HG02870 (cell line): ENCODE data around the gene PTPRF.

ENCODE experiments used
- ATAC-seq: cut with Tn5 transposase; IDR thresholded peaks from one replicate; pipeline ENCODE4 v1.9.1; 2021; ENCODE audit warnings: mild to moderate bottlenecking, moderate library complexity; ENCODE audit not compliant: unreplicated experiment

The PTPRF gene

DNA sequence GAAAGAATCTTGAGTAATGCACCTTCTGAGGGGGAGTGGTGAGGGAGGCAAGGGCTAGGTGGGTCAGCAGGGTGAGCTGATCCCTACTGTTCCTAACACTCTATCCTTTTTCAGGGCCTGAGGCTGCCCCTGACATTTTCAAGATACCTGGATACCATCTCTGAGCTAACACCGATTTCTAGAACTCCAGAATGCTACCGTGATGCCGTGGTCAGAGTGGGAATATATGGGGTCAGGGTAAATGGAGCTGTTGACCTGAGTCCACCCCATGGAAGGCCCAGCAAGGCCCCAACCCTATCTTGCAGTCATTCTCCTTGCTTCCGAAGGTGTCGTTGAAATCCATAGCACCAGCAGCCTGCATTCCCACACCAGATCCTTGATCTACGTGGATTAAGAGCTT is 18.0 kb upstream of the PTPRF start:
- ATAC-seq = no peak

DNA sequence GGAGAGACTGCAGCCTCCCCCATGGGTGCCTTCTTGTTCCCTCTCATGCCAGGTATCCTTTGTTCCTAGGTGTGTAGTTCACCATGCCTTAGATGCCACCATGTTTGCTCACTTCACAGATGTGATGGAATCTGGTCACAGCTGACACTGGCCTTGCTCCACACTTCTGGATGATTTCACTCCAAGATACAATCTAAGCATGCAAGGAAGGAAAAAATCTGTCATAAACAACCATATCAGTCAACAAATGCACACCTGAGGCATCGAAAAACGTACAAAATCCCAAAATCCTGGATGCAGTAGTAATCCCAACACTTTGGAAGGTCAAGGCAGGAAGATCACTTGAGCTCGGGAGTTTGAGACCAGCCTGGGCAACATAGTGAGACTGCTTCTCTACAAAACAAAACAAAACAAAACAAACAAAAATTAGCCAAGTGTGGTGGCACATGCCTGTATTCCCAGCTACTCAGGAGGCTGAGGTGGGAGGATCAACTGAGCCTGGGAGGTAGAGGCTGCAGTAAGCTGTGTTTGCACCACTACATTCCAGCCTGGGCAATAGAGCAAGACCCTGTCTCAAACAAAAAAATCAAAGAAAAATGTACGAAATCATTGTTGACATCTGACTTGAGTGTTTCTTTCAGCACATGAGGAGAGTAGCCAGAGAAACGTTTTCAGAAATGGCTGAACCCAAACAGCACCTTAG is 17.1 kb upstream of the PTPRF start:
- no peak for ATAC-seq

DNA sequence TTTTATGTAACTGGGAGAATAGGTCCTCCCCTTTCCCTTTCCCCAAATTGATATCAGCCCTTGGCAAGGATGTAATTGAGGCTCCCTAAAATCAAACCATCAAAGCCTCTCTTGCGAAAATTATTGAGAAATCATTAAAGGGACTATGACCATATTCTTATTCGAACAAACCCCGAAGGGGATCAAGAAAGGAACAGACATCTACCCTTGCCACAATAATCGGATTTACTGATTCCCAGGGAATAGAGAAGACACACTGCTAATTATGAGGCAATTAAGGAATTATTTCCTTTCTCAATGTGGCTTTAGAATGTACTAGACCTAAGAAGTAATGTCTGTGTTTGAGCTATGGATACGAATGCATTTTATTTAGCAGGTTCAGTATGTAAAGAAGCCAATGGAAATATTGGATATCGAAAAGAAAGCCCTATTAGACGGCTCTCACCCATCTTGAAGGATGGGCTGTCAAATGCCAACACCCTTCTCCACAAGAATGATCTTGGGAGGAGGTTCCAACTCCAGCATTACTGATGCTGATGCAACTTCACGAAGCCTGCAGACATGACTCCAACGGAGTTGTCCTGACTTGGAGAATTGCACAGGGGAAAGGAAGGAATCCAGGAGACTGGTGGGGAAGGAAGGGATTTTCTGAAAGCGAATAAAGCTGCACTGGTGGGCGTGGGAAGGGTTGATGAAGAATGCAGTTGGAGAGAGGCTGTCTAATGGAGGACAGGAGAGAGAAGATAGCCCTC is 11.6 kb upstream of the PTPRF start:
- ATAC-seq = no peak

GRCh38 chr1:43520100-43520778 is 10.4 kb upstream of the PTPRF start:
- no peak for ATAC-seq

- no peak for ATAC-seq
Observed at GRCh38 chr1:43521078-43521477, 9.6 kb upstream of the PTPRF start.

DNA sequence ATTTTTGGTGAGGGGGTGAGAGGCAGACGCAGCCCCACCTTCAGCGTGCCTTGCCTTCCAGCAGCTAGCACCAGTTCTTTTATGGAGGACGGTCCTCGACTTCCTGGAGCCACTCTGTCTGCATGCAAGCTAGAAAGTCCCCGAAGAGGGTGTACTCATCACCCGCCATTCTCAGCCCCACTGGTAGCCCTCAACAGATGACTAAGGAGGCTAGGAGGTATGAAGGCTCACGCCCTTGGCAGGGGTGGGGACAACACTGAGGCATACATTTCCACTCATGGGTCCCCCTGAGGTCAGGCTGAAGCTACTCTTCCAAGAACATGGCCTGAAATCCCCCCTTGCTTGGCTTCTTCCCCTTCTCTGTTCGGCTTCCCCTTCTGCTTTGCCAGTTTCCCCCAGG is 8.9 kb upstream of the PTPRF start:
- ATAC-seq = no peak

DNA sequence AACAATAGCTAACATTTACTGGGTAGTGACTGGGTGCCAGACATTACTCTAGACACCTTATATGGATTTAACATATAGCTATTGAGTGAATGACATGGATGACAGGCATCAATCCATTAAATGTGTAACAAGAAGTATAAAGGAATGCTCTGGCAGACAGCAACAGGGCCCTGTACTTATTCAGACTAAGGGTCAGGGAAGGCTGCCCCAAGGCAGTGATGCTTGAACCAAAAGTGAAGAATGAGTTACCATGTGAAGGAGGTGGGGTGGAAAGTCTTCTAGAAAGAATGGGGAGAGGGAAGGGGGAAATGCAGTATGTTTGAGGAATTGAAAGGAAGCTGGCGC is 8.3 kb upstream of the PTPRF start:
- ATAC-seq = no peak

- ATAC-seq = no peak
Observed at GRCh38 chr1:43522776-43523480, 7.8 kb upstream of the PTPRF start.

DNA sequence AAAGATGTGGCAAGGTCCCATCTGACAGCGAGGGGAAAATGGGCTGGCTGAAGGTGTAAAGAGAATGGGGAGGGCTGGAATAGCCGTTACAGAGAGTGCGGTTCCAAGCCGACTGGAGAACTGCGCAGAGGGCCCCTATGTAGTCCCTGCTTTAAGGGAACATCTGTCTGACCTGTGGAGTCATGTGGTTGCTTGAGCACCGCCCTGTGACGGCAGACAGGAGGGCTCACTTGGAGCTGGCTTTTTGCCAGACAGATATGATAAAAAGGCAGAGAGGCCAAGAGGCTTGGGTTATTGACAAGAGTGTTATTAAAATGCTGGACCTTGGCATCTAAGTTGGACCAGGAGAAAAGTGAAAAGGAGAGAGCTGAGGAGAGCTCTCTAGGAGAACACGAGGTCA is 5.9 kb upstream of the PTPRF start:
- ATAC-seq = no peak

GRCh38 chr1:43526002-43526401 is 4.7 kb upstream of the PTPRF start:
- ATAC-seq = no peak

DNA sequence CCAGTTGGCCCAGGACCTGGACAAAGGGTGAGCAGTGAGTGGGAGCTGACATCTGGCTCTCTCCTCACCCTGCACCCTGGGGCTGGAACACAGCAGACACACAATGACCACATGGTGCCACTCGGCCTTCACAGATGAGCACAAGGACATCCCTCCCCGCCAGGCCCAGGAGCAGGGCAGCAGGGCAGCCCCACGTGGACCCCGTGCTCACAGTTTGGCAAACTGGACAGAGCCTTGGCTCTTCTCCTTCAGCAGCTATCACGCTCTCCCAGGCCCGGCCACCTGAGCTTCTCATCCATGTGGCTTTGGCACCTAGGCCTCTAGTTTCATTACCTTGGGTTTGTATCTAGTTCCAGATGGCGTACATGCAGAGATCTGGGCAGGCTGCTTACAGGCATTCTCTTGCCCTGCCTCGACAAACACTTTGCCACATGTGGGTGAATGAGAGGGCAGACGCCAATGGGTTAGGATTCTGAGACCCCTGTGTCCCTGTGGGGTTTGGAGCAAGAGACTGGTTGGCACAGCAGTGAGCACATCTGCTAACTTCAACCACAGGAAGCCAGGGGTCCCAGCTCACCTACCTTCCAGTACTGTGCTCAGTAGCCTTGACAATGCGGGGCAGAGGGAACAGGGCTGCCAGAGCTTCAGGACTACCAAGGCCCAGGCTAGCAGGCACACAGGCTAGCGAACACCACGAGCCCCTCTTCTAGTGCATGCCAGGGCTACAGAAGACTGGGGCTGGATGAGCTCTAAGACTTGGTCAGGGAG is 3.4 kb upstream of the PTPRF start:
- ATAC-seq = no peak

GRCh38 chr1:43529206-43529731 is 1.4 kb upstream of the PTPRF start:
- ATAC-seq = no peak

DNA sequence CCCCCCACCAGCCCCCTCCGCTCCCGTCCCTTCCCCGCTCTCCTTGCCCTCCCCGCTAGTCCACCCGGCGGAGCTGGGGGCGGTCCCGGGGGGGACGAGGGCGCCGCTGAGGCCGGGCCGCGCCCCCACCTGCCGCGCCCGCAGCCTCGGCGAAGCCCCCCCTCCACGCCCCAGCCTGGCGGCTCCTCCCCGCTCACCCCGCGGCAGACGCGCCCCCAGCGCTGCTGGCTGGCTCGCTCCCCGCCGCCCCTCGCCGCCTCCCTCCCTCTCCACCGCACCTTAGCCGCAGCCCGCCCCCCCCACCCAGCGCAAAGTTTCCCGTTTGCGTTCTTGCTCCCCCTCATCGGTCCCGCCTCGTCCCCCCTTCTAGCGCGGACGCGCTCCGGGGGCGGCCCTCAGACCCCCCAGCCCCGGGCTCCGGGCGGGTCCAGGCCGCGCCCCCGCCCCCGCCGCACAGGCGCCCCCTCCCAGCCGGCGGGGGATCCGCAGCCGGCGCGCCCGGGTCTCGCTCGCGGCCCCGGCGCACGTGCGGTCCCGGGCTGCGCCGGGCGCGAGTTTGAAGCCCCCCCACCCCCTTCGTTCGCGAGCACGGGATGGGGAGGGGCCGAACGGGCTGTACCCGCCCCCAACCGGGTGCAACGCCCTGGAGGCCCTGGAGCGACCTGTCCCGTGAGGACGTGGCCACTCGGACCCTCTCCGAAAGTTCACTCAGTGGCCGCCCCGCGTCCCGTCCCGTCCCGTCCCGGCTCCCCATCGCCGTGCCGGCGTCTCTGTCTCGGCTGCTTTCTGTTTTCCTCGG is 623 bp downstream of the PTPRF start:
- no peak for ATAC-seq

GRCh38 chr1:43531906-43532584 is 1.4 kb downstream of the PTPRF start:
- ATAC-seq = no peak

- ATAC-seq = no peak
Observed at GRCh38 chr1:43532716-43533115, 2.0 kb downstream of the PTPRF start.

DNA sequence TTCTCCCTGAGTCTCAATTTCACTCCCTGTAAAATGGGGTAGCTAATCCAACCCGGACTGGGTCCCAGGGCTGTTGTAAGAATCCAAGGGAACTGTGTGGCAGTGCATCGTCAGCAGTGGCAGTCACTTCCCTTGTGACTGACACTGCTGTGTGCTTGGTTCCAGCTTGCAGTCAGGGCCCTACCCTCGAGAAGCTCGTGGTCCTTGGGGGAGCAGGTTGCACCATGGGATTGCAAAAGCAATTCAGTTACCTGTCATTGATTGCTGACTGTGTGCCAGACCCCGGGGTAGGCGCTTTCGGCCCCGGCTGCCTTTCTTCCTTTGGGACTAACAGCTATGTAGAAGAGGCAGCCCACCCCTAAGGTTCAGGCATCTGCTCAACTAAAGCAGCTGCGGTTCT is 2.9 kb downstream of the PTPRF start:
- ATAC-seq = no peak

DNA sequence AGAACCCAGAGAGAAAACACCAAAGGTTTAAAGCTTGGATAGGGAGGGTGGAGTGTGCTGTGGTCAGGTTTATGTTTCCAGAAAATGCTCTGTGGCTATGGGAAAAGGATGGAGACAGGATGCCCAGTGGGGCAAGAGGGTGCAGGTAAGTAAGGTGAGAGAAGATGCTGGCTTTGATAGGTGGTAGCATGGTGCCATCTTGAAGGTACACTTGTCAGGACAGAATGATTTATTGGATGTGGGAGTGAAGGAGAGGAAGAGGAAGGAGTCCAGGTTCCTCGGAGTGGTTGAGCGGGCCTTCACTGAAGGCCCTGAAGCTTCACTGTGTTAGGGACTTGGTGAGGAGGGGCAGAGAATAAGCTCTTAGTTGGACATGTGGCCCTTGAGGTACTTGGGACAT is 3.6 kb downstream of the PTPRF start:
- no peak for ATAC-seq

DNA sequence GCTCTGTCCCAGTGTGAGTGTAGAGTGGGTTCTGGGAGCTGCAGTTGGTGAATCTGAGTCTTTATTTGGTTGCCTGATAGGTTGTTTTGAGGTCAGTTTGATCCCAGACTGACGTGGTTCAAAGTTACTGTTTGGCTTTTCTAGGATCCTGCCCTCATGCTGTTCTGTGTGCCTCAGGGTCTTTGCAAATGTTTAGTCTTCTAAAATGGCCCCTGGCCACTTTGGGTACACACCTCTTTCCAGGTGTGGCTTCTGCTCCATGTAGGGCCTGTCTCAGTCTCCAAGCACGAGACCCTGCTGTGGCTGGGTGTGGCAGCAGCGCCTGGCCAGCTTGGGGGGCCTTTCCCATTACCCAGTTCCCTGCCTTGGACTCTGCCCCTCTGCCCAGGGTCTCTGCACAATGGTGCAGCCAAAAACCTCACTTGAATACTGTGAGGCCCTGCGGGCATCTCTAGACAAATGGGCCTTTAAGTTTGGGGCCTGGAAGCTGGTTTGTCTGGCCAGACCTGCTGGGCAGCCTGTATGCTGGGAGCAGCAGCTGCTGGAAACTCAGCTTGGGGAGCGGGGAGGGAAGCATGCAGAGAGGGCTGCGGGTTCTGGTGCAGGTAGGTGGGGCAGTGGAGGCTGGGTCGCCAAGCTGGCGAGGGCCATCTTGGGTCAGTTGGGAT is 5.6 kb downstream of the PTPRF start:
- no peak for ATAC-seq
